Neural cell (in vitro differentiated cells): ENCODE results near the gene SETD1A. TPM values are rescaled to one million over a fixed set of nuclear protein-coding genes. Genes with fewer than 3 reads are reported as not detected.

Experiments
- H2AFZ ChIP-seq: fragments of 200-600, 300-800 bp; sonication (generic), shearing (Covaris generic); 2 replicates; pipeline ENCODE4 v1.6.0; 2014; ENCODE audit warnings: low read depth, mild to moderate bottlenecking, antibody characterized with exemption, low read length, moderate library complexity
- H3F3A ChIP-seq: fragments of 200-600 bp; shearing (Covaris generic); 2 replicates; pipeline ENCODE4 v1.6.1; 2016; ENCODE audit warnings: mild to moderate bottlenecking, moderate library complexity, mixed read lengths, antibody characterized with exemption, low read length; ENCODE audit not compliant: insufficient read depth, poor library complexity, severe bottlenecking
- H3K27ac ChIP-seq: fragments of 200-600, 300-800 bp; sonication (generic), shearing (Covaris generic); 2 replicates; pipeline ENCODE4 v1.5.1; 2014; ENCODE audit warnings: mild to moderate bottlenecking, low read length, moderate library complexity
- H3K27me3 ChIP-seq: fragments of 300-800, 200-600 bp; sonication (generic), shearing (Covaris generic); 2 replicates; pipeline ENCODE4 v1.6.0; 2014; ENCODE audit warnings: mild to moderate bottlenecking, low read depth, low read length, moderate library complexity; ENCODE audit not compliant: insufficient read depth
- H3K36me3 ChIP-seq: fragments of 300-800, 200-600 bp; sonication (generic), shearing (Covaris generic); 2 replicates; pipeline ENCODE4 v1.5.1; 2014; ENCODE audit warnings: mild to moderate bottlenecking, antibody characterized with exemption, low read length, moderate library complexity; ENCODE audit not compliant: insufficient read depth
- H3K4me2 ChIP-seq: fragments of 300-800, 200-600 bp; sonication (generic), shearing (Covaris generic); 2 replicates; pipeline ENCODE4 v1.6.0; 2014; ENCODE audit warnings: mild to moderate bottlenecking, low read length
- H3K4me3 ChIP-seq: fragments of 300-800, 200-600 bp; sonication (generic), shearing (Covaris generic); 2 replicates; pipeline ENCODE4 v1.5.1; 2014; ENCODE audit warnings: mild to moderate bottlenecking, low read length, moderate library complexity
- H3K79me2 ChIP-seq: fragments of 200-600 bp; shearing (Covaris generic); replicated peaks from 2 replicates; pipeline ENCODE4 v1.6.0; 2014; ENCODE audit warnings: mild to moderate bottlenecking, low read length, moderate library complexity; ENCODE audit not compliant: insufficient read depth
- H3K9ac ChIP-seq: fragments of 300-800, 200-600 bp; sonication (generic), shearing (Covaris generic); 2 replicates; pipeline ENCODE4 v1.6.1; 2016; ENCODE audit warnings: mild to moderate bottlenecking, low read length, mixed read lengths
- H3K9me2 ChIP-seq: fragments of 200-600 bp; shearing (Covaris generic); 2 replicates; pipeline ENCODE4 v1.6.1; 2016; ENCODE audit warnings: mild to moderate bottlenecking, low read length, mixed read lengths; ENCODE audit not compliant: insufficient read depth
- H3K9me3 ChIP-seq: fragments of 200-600, 300-800 bp; sonication (generic), shearing (Covaris generic); 2 replicates; pipeline ENCODE4 v1.6.1; 2016; ENCODE audit warnings: mild to moderate bottlenecking, mixed run types, low read length, moderate library complexity, mixed read lengths
- H4K20me1 ChIP-seq: fragments of 200-600 bp; shearing (Covaris generic); 2 replicates; pipeline ENCODE4 v1.6.1; 2016; ENCODE audit warnings: mild to moderate bottlenecking, mixed run types; ENCODE audit not compliant: insufficient read depth
- EP300 ChIP-seq: fragments of 450-650 bp; conservative IDR thresholded peaks from 2 replicates; pipeline ENCODE4 v1.6.1; 2014; ENCODE audit warnings: antibody characterized with exemption, mild to moderate bottlenecking, moderate library complexity; ENCODE audit not compliant: poor library complexity, severe bottlenecking
- EZH2 ChIP-seq: fragments of 200-600, 300-800 bp; shearing (Covaris generic), sonication (generic); IDR thresholded peaks from 2 replicates; pipeline ENCODE4 v1.6.1; 2014; ENCODE audit warnings: antibody characterized with exemption, low read length, borderline replicate concordance, mild to moderate bottlenecking; ENCODE audit not compliant: insufficient read depth, poor library complexity, severe bottlenecking
- MXI1 ChIP-seq: fragments of 450-650 bp; conservative IDR thresholded peaks from 2 replicates; pipeline ENCODE4 v1.6.1; 2014; ENCODE audit warnings: antibody characterized with exemption, mild to moderate bottlenecking; ENCODE audit not compliant: poor library complexity, severe bottlenecking
- POLR2AphosphoS5 ChIP-seq: IDR thresholded peaks from 2 replicates; pipeline ENCODE4 v1.6.1; 2012
- RAD21 ChIP-seq: fragments of 450-650 bp; conservative IDR thresholded peaks from 2 replicates; pipeline ENCODE4 v1.6.1; 2014; ENCODE audit warnings: antibody characterized with exemption, mild to moderate bottlenecking, moderate library complexity
- SMC3 ChIP-seq: fragments of 450-650 bp; conservative IDR thresholded peaks from 2 replicates; pipeline ENCODE4 v1.6.1; 2014; ENCODE audit warnings: antibody characterized with exemption, mild to moderate bottlenecking, moderate library complexity; ENCODE audit not compliant: poor library complexity
- TAF1 ChIP-seq: IDR thresholded peaks from 2 replicates; pipeline ENCODE4 v1.6.1; 2012; ENCODE audit warnings: low read depth
- polyA plus RNA-seq: library from polyadenylated mRNA; depleted of rRNA; stranded (reverse); fragments of >200 nt; gene quantifications from 2 replicates; pipeline ENCODE4 v1.2.3, GENCODE V29; 2014
- TF ChIP-seq, protein P1 (sequence below): IDR thresholded peaks from 2 replicates; pipeline ENCODE4 v1.6.1; 2012; ENCODE audit warnings: borderline replicate concordance
- TF ChIP-seq, protein P2 (sequence below): fragments of 450-650 bp; IDR thresholded peaks from 2 replicates; pipeline ENCODE4 v1.5.1; 2014; ENCODE audit warnings: antibody characterized with exemption, mild to moderate bottlenecking, moderate library complexity; ENCODE audit not compliant: poor library complexity, severe bottlenecking

SETD1A gene
- polyA plus RNA-seq, 1 donor from 2014 or later: 1.4 TPM

GRCh38 chr16:31020536-31020935 is 63.0 kb downstream of the SETD1A start:
- no peaks in the 10 kb centered on the region for H3F3A ChIP-seq
- H3K9me3 ChIP-seq: no peaks in the 10 kb centered on the region
- no peak for TF ChIP-seq RAD21
- no peak for TF ChIP-seq EP300
- no peak for TF ChIP-seq SMC3
- TF ChIP-seq, protein P1, sequence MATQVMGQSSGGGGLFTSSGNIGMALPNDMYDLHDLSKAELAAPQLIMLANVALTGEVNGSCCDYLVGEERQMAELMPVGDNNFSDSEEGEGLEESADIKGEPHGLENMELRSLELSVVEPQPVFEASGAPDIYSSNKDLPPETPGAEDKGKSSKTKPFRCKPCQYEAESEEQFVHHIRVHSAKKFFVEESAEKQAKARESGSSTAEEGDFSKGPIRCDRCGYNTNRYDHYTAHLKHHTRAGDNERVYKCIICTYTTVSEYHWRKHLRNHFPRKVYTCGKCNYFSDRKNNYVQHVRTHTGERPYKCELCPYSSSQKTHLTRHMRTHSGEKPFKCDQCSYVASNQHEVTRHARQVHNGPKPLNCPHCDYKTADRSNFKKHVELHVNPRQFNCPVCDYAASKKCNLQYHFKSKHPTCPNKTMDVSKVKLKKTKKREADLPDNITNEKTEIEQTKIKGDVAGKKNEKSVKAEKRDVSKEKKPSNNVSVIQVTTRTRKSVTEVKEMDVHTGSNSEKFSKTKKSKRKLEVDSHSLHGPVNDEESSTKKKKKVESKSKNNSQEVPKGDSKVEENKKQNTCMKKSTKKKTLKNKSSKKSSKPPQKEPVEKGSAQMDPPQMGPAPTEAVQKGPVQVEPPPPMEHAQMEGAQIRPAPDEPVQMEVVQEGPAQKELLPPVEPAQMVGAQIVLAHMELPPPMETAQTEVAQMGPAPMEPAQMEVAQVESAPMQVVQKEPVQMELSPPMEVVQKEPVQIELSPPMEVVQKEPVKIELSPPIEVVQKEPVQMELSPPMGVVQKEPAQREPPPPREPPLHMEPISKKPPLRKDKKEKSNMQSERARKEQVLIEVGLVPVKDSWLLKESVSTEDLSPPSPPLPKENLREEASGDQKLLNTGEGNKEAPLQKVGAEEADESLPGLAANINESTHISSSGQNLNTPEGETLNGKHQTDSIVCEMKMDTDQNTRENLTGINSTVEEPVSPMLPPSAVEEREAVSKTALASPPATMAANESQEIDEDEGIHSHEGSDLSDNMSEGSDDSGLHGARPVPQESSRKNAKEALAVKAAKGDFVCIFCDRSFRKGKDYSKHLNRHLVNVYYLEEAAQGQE: no peak
- TF ChIP-seq MXI1: no peak
- TF ChIP-seq TAF1: no peak
- TF ChIP-seq, protein P2, sequence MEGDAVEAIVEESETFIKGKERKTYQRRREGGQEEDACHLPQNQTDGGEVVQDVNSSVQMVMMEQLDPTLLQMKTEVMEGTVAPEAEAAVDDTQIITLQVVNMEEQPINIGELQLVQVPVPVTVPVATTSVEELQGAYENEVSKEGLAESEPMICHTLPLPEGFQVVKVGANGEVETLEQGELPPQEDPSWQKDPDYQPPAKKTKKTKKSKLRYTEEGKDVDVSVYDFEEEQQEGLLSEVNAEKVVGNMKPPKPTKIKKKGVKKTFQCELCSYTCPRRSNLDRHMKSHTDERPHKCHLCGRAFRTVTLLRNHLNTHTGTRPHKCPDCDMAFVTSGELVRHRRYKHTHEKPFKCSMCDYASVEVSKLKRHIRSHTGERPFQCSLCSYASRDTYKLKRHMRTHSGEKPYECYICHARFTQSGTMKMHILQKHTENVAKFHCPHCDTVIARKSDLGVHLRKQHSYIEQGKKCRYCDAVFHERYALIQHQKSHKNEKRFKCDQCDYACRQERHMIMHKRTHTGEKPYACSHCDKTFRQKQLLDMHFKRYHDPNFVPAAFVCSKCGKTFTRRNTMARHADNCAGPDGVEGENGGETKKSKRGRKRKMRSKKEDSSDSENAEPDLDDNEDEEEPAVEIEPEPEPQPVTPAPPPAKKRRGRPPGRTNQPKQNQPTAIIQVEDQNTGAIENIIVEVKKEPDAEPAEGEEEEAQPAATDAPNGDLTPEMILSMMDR: no peak
- no peak for TF ChIP-seq POLR2AphosphoS5
- no peak for TF ChIP-seq EZH2
- no peak overlapping the region for H3K4me3 ChIP-seq
- H3K9me2 ChIP-seq: no peaks in the 10 kb centered on the region
- no peaks in the 10 kb centered on the region for H3K79me2 ChIP-seq
- no peaks in the 10 kb centered on the region for H3K27me3 ChIP-seq
- H3K36me3 ChIP-seq: no peaks in the 10 kb centered on the region
- H4K20me1 ChIP-seq: no peaks in the 10 kb centered on the region
- no peak overlapping the region for H3K4me2 ChIP-seq
- no peak overlapping the region for H3K9ac ChIP-seq
- H3K27ac ChIP-seq: no peak overlapping the region
- no peak overlapping the region for H2AFZ ChIP-seq

- Histone ChIP-seq H3F3A (no peaks in the 10 kb centered on the region), H3K9me3 (no peaks in the 10 kb centered on the region), H3K36me3 (no peaks in the 10 kb centered on the region), H4K20me1 (no peaks in the 10 kb centered on the region), H3K9ac (no peak overlapping the region), H3K4me3 (no peak overlapping the region), H3K9me2 (no peaks in the 10 kb centered on the region), H3K27ac (no peak overlapping the region), H2AFZ (no peak overlapping the region), H3K4me2 (no peak overlapping the region), H3K27me3 (no peaks in the 10 kb centered on the region), H3K79me2 (no peaks in the 10 kb centered on the region)
- TF ChIP-seq EP300 (no peak), POLR2AphosphoS5 (no peak), SMC3 (no peak), RAD21 (no peak), EZH2 (no peak), TAF1 (no peak), MXI1 (no peak)
- TF ChIP-seq, protein P1: no peak
- TF ChIP-seq, protein P2: no peak
Measured at GRCh38 chr16:31022544-31023251, 65.1 kb downstream of the SETD1A start.
